Heart left ventricle (tissue), 13 donors: Measurements from ENCODE around the gene PDE7B.

Experiments used
- CTCF ChIP-seq, 12 donors: fragments of 200-600 bp; sonication (generic) in 4 of 12; IDR thresholded peaks; one replicate each; pipeline versions ENCODE4 v1.5.0 to v1.8.0; 2018 to 2022; ENCODE audit warnings: antibody characterized with exemption in 12 of 12, mild to moderate bottlenecking in 5 of 12
- POLR2A ChIP-seq, 2 donors: fragments of 450-650 bp; IDR thresholded peaks; one replicate each; pipeline ENCODE4 v1.6.1; 2017; ENCODE audit warnings: antibody characterized with exemption in 2 of 2, mild to moderate bottlenecking in 2 of 2, moderate library complexity in 2 of 2
- donor health status: ischemic (EF 13 %, LVEDD 7.1; RV severe dilation, severe dysfunction).
- donor health status: DM: no; HTN: yes; CAD: no.
- donor health status: DM: no; HTN: no; CAD: no.
- donor health status: ischemic (EF 25% LVEDD 6.9; RV normal size, moderate dysfunction).
- donor health status: ischemic (EF 25% LVEDD 5.7; RV mildly dilated, moderate dysfunction).
- donor health status: ischemic (EF 35%, LVEDD 5.7; RV mildly dilated, moderate dysfunction).
- donor health status: nonischemic (EF 11% LVEDD 7.7; RV severe dilation, severe dysfunction).
- donor health status: DM: yes; HTN: yes; CAD: no.
- donor health status: PGD.
- donor health status: ischemic (EF 29% LVEDD 5.4; RV normal size, mild dysfunction).
- donor health status: nonischemic (EF 23%, LVEDD 6.1; RV moderate dilation, normal function).

GRCh38 chr6:136025736-136026135 is 174.2 kb downstream of the PDE7B start:
- no peak for TF ChIP-seq CTCF (IDR thresholded peaks at IDR 0.05)
- no peak for TF ChIP-seq POLR2A (IDR thresholded peaks at IDR 0.05)
